PC-3 (cell line): ENCODE data around the gene STK39. TPM values are rescaled to one million over a fixed set of nuclear protein-coding genes. Genes with fewer than 3 reads are reported as not detected.

Source experiments
- ATAC-seq: fragments of 200-7000 bp; cut with Tn5 transposase; 2 replicates; pipeline ENCODE4 v1.9.1; 2020; ENCODE audit warnings: mild to moderate bottlenecking, moderate library complexity
- BruUV-seq: library from RNA; stranded (reverse); fragments of 400-500 nt; replicated peaks from 2 replicates; lab custom pipeline; 2021; lab: Mats Ljungman, UMichigan
- CTCF ChIA-PET: fragments of 300-600 bp; sonication (Branson Sonifier 250); formaldehyde crosslinking; loops from one replicate; lab custom pipeline; 2022; ENCODE audit warnings: antibody characterized with exemption; lab: Charles Lee
- POLR2A ChIA-PET: fragments of 300-600 bp; sonication (Branson Sonifier 250); formaldehyde crosslinking; loops from one replicate; lab custom pipeline; 2022; ENCODE audit warnings: antibody characterized with exemption; ENCODE audit not compliant: unreplicated experiment; lab: Charles Lee
- DNase-seq: peaks from one replicate; pipeline ENCODE4 v3.0.0-alpha.2; 2015
- H2AFZ ChIP-seq: fragments of 300-600 bp; sonication (generic); 2 replicates; pipeline ENCODE4 v1.6.0; 2016; ENCODE audit warnings: antibody characterized with exemption, low read length
- H3F3A ChIP-seq: fragments of 300-600 bp; sonication (generic); one replicate; pipeline ENCODE4 v1.6.0; 2017; ENCODE audit warnings: antibody characterized with exemption, low read length, control low read depth, mild to moderate bottlenecking; ENCODE audit not compliant: unreplicated experiment
- H3K27ac ChIP-seq: fragments of 300-600 bp; sonication (generic); 2 replicates; pipeline ENCODE4 v1.5.1; 2016; ENCODE audit warnings: mild to moderate bottlenecking, low read length
- H3K27me3 ChIP-seq: fragments of 300-600 bp; sonication (generic); 2 replicates; pipeline ENCODE4 v1.6.1; 2016; ENCODE audit warnings: low read length, mixed read lengths
- H3K36me3 ChIP-seq: fragments of 300-600 bp; sonication (generic); 2 replicates; pipeline ENCODE4 v1.6.1; 2016; ENCODE audit warnings: low read depth, mixed run types, low read length, mixed read lengths
- H3K4me1 ChIP-seq: fragments of 300-600 bp; sonication (generic); 2 replicates; pipeline ENCODE4 v1.5.1; 2016; ENCODE audit warnings: low read length; ENCODE audit not compliant: insufficient read depth
- H3K4me2 ChIP-seq: fragments of 300-600 bp; sonication (generic); 2 replicates; pipeline ENCODE4 v1.6.0; 2016; ENCODE audit warnings: low read length
- H3K4me3 ChIP-seq: fragments of 300-600 bp; sonication (generic); 2 replicates; pipeline ENCODE4 v1.5.1; 2016; ENCODE audit warnings: mild to moderate bottlenecking, low read length, mixed read lengths
- H3K79me2 ChIP-seq: fragments of 300-600 bp; sonication (generic); 2 replicates; pipeline ENCODE4 v1.6.1; 2017; ENCODE audit warnings: low read length, mixed read lengths
- H3K9ac ChIP-seq: fragments of 300-600 bp; sonication (generic); 2 replicates; pipeline ENCODE4 v1.6.0; 2016; ENCODE audit warnings: mild to moderate bottlenecking, low read length
- H3K9me2 ChIP-seq: fragments of 300-600 bp; sonication (generic); replicated peaks from 2 replicates; pipeline ENCODE4 v1.6.1; 2016; ENCODE audit warnings: mixed run types, low read length, mixed read lengths
- H3K9me3 ChIP-seq: fragments of 300-600 bp; sonication (generic); 2 replicates; pipeline ENCODE4 v1.6.1; 2016; ENCODE audit warnings: low read length, mixed read lengths
- H4K20me1 ChIP-seq: fragments of 300-600 bp; sonication (generic); 2 replicates; pipeline ENCODE4 v1.6.1; 2016; ENCODE audit warnings: low read length, mixed read lengths
- CTCF ChIP-seq: fragments of 300-600 bp; sonication (generic); conservative IDR thresholded peaks from 2 replicates; pipeline ENCODE4 v1.5.1; 2017; ENCODE audit warnings: antibody characterized with exemption, low read depth, mild to moderate bottlenecking, low read length
- EZH2 ChIP-seq: fragments of 300-600 bp; sonication (generic); IDR thresholded peaks from one replicate; pipeline ENCODE4 v1.6.1; 2017; ENCODE audit warnings: antibody characterized with exemption, mild to moderate bottlenecking, low read length; ENCODE audit not compliant: unreplicated experiment
- EZH2phosphoT487 ChIP-seq: fragments of 300-600 bp; sonication (generic); IDR thresholded peaks from 2 replicates; pipeline ENCODE4 v1.6.1; 2018; ENCODE audit warnings: mild to moderate bottlenecking, antibody characterized with exemption, low read length, borderline replicate concordance
- intact Hi-C: fragments of 100-400 bp; cut with micrococcal nuclease; formaldehyde crosslinking; loops from 2 replicates; pipeline ENCODE4 v1.9.0; 2023
- total RNA-seq: library from RNA; depleted of rRNA; stranded (reverse); fragments of >200 nt; gene quantifications from 2 replicates; pipeline ENCODE4 v1.2.3, GENCODE V29; 2014

STK39 gene
- total RNA-seq, 1 experiment from 2014 or later, result 17.9 TPM

DNA sequence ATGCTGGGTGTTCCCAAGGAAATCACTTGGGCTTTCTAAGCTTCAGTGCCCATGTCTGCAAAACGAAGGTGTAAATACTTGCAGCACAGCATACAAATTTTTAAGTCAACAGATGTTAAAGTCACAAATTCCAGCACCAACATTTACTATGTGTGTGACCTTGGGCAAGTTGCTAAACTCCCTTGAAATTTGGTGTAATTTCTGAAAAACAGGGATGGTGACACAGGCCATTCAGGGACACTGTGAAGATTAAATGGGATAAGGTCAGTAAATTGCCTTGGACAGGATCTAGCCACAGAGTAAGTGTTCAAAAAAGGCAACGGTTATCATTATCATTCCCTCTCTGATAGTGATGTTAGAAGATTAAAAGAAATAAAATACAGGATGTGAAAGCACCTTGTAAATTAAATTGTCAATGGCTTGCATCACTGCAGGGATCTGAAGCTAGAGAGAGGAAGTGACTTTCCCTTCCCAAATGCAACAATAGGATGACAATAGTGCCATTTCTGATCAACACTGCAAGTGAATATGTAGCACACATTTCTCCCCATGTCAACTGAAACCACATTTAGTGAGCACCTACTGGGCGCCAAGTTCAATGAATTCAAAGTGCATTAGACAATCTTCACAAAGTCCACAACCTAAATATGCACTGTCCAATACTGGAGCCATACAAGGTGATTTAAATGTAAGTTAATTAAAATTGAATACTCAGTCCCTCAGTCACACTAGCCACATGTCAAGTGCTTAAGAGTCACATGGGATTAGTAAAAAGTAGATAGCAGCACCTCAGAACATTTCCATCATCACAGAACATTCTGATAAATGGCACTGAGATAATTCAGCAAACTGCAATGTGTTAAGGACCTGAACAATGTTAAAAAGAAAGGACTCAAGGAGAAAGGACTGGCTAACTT is 81.2 kb downstream of the STK39 start:
- H3K79me2 ChIP-seq, result peaks cover 33% of the 10 kb centered on the region
- intact Hi-C loops, result loop anchor here (2.0 to 5.0 kb wide), 2 partner anchors 33 to 46 kb away; no protein-coding TSS in a partner anchor
- H3K9me2 ChIP-seq, result no peaks in the 10 kb centered on the region
- peaks cover 34% of the 10 kb centered on the region for H3K4me1 ChIP-seq
- H4K20me1 ChIP-seq, result no peaks in the 10 kb centered on the region
- DNase-seq (no peak), ATAC-seq (no peak)
- no peaks in the 10 kb centered on the region for H3K27me3 ChIP-seq
- no peaks in the 10 kb centered on the region for H3F3A ChIP-seq
- ChIA-PET CTCF (no interaction called here), POLR2A (no interaction called here)
- no TSS peak for BruUV-seq
- TF ChIP-seq CTCF (no peak), EZH2 (no peak), EZH2phosphoT487 (no peak)
- H3K9me3 ChIP-seq, result no peaks in the 10 kb centered on the region
- H2AFZ ChIP-seq, result no peak overlapping the region
- H3K36me3 ChIP-seq, result peaks cover 13% of the 10 kb centered on the region; the same call in 1 of the 2 replicates
- peak overlapping the region; percentile 15 for H3K4me2 ChIP-seq
- H3K27ac ChIP-seq, result peak overlapping the region; percentile 83
- H3K9ac ChIP-seq, result no peak overlapping the region; the same call in 1 of the 2 replicates
- no peak overlapping the region for H3K4me3 ChIP-seq

GRCh38 chr2:168165397-168165796 is 82.0 kb downstream of the STK39 start:
- Histone ChIP-seq H3K27ac (no peak overlapping the region), H3K36me3 (peaks cover 13% of the 10 kb centered on the region; the same call in 1 of the 2 replicates), H3K9me3 (no peaks in the 10 kb centered on the region), H3F3A (no peaks in the 10 kb centered on the region), H3K79me2 (peaks cover 27% of the 10 kb centered on the region), H3K4me1 (peaks cover 34% of the 10 kb centered on the region), H3K9ac (no peak overlapping the region), H3K27me3 (no peaks in the 10 kb centered on the region), H3K9me2 (no peaks in the 10 kb centered on the region), H3K4me3 (no peak overlapping the region), H4K20me1 (no peaks in the 10 kb centered on the region), H3K4me2 (no peak overlapping the region), H2AFZ (no peak overlapping the region)
- ChIA-PET POLR2A (no interaction called here), CTCF (no interaction called here)
- no TSS peak for BruUV-seq
- no peak for TF ChIP-seq CTCF
- TF ChIP-seq EZH2, result no peak
- TF ChIP-seq EZH2phosphoT487, result no peak
- DNase-seq, result no peak
- intact Hi-C loops, result loop anchor here (5.0 kb wide), 1 partner anchor 47 kb away; no protein-coding TSS in a partner anchor
- ATAC-seq, result no peak
